Stimulated activated effector memory CD8-positive, alpha-beta T cell treated with anti-CD3 and anti-CD28 coated beads, Interleukin-12 subunit alpha, Interleukin-12 subunit beta, amount 100 ng/mL, for 72 hours (primary cell): ENCODE results near the gene STPG4.
A peak's percentile ranks its signal among the peaks of the same experiment; 100 is the strongest.
"Not testable (repeated sequence)": the region's sequence is repeated elsewhere in the genome, so short reads cannot be mapped to it uniquely, and the experiment has no call there.

Source experiments
- ATAC-seq: fragments of 150-1000 bp; cut with Tn5 transposase; 2 replicates; pipeline ENCODE4 v1.10.0; 2021
- DNase-seq, 2 donors: peaks; one replicate each; pipeline ENCODE4 v3.0.0; 2021 to 2022; ENCODE audit warnings: low spot score in 2 of 2
- H3K27ac Mint-ChIP-seq: one replicate; pipeline ENCODE4 v1.8.0; 2022; ENCODE audit warnings: mild to moderate bottlenecking, mixed read lengths
- H3K36me3 Mint-ChIP-seq: one replicate; pipeline ENCODE4 v1.8.0; 2022; ENCODE audit warnings: mild to moderate bottlenecking, mixed read lengths
- H3K4me1 Mint-ChIP-seq: one replicate; pipeline ENCODE4 v1.8.0; 2022; ENCODE audit warnings: mixed read lengths
- H3K4me3 Mint-ChIP-seq: one replicate; pipeline ENCODE4 v1.8.0; 2022; ENCODE audit warnings: mild to moderate bottlenecking, mixed read lengths
- H3K9me3 Mint-ChIP-seq: one replicate; pipeline ENCODE4 v1.8.0; 2022; ENCODE audit warnings: mixed read lengths

STPG4 gene

DNA sequence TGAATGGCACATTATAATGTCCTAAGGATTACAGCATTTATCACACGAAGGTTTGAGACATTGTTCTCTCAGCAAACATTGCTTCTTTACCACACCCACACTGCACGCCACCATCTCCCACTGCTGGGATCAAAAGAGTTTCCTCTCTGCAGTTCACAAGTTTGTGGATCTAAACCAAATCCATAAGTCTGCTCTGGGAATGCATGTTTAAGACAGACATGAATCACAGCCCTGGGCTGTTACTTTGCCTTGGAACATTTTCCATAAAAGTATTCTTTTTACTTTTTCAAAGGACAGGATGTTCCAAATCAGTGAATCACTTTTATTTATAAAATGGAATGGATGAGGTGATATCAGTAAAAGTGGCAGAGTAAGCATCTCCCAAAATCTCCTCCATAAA, 36.1 kb downstream of the STPG4 start:
- no peaks in the 10 kb centered on the region for H3K36me3 Mint-ChIP-seq
- no peak overlapping the region for H3K4me3 Mint-ChIP-seq
- no peaks in the 10 kb centered on the region for H3K9me3 Mint-ChIP-seq
- ATAC-seq (no peak), DNase-seq (no peak)
- H3K4me1 Mint-ChIP-seq = no peaks in the 10 kb centered on the region
- no peak overlapping the region for H3K27ac Mint-ChIP-seq

DNA sequence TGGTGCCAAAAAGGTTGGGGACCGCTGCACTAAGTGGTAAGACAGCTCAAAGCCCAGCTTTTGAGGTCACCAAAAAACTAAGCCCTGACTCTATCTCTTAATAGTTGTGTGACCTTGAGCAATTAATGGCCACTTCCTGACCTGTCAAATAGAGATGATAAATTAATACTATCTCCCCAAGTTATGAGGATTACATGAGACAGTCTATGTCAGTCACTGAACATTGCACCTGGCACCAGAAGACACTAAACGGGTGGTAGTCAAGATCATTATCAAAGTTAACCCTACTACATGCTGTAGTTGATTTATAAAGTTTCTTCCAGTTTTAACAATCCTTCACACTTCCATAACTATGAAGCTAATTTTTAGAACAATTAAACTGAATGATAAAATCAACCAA, 36.5 kb downstream of the STPG4 start:
- Mint-ChIP-seq H3K4me1 (no peaks in the 10 kb centered on the region), H3K4me3 (no peak overlapping the region), H3K27ac (no peak overlapping the region), H3K36me3 (no peaks in the 10 kb centered on the region), H3K9me3 (no peaks in the 10 kb centered on the region)
- ATAC-seq = no peak
- DNase-seq = no peak

DNA sequence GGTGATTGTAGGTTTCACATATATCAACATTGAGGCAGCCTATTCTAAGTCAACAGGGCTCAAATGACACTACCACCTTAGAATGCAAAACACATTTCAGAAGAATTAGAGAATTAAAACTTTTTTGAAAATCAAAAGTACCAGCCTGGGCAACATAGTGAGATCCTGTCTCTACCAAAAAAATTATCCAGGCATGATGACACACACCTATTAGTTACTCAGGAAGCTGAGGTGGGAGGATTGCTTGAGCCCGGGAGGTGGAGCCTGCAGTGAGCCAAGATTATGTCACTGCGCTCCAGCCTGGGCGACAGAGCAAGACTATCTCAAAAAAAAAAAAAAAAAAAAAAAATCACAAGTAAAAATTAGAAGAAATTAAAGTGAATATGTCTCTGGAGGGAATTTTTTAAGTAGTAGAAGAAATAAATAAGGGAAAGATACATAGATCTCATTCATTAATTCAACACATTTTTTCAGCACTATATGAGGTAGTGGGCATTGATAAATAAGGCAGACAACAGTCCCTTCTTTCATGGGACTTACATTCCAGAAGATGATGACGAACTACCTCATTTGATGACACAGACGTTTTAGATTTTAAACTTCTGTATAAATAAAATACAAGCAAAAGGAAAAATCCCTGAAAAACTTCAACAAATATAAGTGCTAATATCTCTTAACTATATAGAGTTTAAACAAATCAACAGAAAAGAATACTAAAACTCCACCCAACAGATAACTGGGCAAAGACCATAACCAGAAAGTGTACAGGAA, 42.3 kb downstream of the STPG4 start:
- ATAC-seq (no peak), DNase-seq (no peak)
- Mint-ChIP-seq H3K9me3 (no peaks in the 10 kb centered on the region), H3K4me3 (no peak overlapping the region), H3K27ac (no peak overlapping the region), H3K36me3 (no peaks in the 10 kb centered on the region), H3K4me1 (no peaks in the 10 kb centered on the region)

DNA sequence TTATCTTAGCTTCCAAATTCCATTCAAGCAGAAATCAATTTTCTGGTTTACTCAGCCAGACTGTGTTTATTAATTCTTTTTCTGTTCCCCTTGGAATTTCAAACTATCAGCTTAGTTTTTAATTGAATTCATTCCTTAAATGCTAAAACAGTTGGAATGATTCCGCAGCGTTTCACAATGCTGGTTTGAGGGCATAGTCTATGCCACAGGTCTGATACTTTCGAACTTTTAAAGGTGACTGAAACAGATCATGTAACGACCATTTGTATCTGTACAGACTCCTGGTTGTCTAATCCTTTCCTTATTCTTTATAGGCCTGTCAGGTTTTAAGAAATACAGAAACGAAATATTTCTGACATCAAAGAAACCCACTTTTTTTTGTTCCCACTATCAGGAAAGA, 45.4 kb downstream of the STPG4 start:
- ATAC-seq (no peak), DNase-seq (no peak)
- Mint-ChIP-seq H3K27ac (no peak overlapping the region), H3K4me3 (no peak overlapping the region), H3K36me3 (no peaks in the 10 kb centered on the region), H3K9me3 (no peaks in the 10 kb centered on the region), H3K4me1 (no peaks in the 10 kb centered on the region)

DNA sequence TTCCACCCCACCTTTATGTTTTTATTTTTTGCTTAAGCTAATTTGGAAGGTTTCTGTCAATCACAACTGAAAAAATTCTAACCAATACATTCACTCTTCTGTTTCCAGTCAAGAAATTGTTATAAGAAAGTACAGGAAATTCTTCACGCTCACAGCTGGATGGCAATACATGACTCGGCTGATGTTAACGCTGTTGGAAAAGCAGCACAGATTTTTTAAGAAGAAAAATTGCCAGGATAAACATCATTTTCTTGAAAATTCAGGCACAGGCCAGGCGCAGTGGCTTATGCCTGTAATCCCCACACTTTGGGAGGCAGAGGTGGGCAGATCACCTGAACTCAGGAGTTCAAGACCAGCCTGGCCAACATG, 46.1 kb downstream of the STPG4 start:
- H3K4me3 Mint-ChIP-seq = no peak overlapping the region
- DNase-seq (no peak), ATAC-seq (no peak)
- H3K4me1 Mint-ChIP-seq = no peaks in the 10 kb centered on the region
- no peaks in the 10 kb centered on the region for H3K36me3 Mint-ChIP-seq
- H3K27ac Mint-ChIP-seq = no peak overlapping the region
- no peaks in the 10 kb centered on the region for H3K9me3 Mint-ChIP-seq

DNA sequence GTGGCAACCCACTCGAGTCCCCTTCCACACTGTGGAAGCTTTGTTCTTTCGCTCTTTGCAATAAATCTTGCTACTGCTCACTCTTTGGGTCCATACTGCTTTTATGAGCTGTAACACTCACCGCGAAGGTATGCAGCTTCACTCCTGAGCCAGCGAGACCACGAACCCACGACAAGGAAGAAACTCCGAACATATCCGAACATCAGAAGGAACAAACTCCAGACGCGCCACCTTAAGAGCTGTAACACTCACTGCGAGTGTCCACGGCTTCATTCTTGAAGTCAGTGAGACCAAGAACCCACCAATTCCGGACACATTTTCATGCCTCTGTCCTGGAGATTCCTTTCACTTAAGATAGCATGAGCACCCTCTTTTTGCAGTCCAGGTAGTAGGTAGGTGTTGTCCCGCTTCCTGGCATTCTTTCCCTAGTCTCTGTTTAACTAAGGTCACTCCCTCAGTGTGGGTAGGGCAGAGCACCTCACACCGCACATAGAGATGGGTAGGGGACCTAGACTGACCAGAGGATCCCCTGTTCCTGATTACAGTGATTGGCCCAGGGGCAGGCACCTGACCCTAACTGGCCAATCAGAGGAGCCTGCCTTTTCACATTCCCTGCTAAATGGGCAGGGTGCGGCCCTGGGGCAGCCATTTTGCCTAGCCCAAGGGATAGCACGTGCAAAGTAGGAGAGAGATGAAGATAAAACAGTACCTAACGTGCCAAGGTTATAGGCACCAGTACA, 46.7 kb downstream of the STPG4 start:
- not testable (repeated sequence) for H3K4me3 Mint-ChIP-seq, ATAC-seq, H3K36me3 Mint-ChIP-seq, DNase-seq, H3K4me1 Mint-ChIP-seq, H3K9me3 Mint-ChIP-seq, H3K27ac Mint-ChIP-seq

DNA sequence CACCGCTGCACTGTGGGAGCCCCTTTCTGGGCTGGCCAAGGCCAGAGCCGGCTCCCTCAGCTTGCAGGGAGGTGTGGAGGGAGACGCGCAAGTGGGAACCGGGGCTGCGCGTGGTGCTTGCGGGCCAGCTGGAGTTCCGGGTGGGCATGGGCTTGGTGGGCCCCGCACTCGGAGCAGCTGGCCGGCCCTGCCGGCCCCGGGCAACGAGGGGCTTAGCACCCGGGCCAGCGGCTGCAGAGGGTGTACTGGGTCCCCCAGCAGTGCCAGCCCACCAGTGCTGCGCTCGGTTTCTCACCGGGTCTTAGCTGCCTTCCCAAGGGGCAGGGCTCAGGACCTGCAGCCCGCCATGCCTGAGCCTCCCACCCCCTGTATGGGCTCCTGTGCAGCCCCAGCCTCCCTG, 47.9 kb downstream of the STPG4 start:
- H3K4me3 Mint-ChIP-seq, H3K36me3 Mint-ChIP-seq, H3K27ac Mint-ChIP-seq, ATAC-seq, H3K9me3 Mint-ChIP-seq, DNase-seq, H3K4me1 Mint-ChIP-seq: not testable (repeated sequence)

DNA sequence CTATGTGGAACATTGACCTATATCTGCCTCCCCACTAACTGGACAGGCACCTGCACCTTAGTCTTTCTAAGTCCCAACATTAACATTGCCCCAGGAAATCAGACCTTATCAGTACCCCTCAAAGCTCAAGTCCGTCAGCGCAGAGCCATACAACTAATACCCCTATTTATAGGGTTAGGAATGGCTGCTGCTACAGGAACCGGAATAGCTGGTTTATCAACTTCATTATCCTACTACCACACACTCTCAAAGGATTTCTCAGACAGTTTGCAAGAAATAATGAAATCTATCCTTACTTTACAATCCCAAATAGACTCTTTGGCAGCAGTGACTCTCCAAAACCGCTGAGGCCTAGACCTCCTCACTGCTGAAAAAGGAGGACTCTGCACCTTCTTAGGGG, 48.9 kb downstream of the STPG4 start:
- not testable (repeated sequence) for H3K4me1 Mint-ChIP-seq, H3K9me3 Mint-ChIP-seq, H3K27ac Mint-ChIP-seq, H3K4me3 Mint-ChIP-seq, DNase-seq, H3K36me3 Mint-ChIP-seq, ATAC-seq

DNA sequence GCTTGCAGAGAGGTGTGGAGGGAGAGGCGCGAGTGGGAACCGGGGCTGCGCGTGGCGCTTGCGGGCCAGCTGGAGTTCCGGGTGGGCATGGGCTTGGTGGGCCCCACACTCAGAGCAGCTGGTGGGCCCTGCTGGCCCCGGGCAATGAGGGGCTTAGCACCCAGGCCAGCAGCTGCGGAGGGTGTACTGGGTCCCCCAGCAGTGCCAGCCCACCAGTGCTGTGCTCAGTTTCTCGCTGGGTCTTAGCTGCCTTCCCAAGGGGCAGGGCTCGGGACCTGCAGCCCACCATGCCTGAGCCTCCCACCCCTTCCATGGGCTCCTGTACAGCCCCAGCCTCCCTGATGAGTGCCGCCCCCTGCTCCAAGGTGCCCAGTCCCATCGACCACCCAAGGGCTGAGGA, 55.4 kb downstream of the STPG4 start:
- H3K9me3 Mint-ChIP-seq, DNase-seq, ATAC-seq, H3K4me1 Mint-ChIP-seq, H3K4me3 Mint-ChIP-seq, H3K27ac Mint-ChIP-seq, H3K36me3 Mint-ChIP-seq: not testable (repeated sequence)

DNA sequence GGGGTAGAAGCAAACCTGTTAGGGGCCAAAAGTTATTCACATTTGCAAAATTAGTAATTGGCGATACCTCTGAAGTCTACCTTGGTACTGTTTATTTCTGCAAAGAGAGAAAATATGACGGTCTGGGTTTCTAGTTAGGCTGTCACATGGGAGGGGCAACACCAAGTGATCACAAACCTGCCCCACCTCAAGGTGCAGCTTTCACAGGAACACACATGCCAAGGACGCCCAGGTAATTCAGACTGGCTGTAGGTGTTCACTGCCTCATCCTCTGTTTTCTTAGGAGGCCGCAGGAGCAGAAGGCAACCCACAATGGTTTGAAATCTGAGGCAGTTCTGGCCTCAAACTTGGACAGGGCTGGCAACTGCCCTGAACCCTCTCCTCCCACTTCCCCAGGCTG, 56.2 kb downstream of the STPG4 start:
- Mint-ChIP-seq H3K4me1 (no peaks in the 10 kb centered on the region), H3K4me3 (no peak overlapping the region), H3K9me3 (no peaks in the 10 kb centered on the region), H3K27ac (no peak overlapping the region), H3K36me3 (no peaks in the 10 kb centered on the region)
- no peak for ATAC-seq
- DNase-seq = no peak

DNA sequence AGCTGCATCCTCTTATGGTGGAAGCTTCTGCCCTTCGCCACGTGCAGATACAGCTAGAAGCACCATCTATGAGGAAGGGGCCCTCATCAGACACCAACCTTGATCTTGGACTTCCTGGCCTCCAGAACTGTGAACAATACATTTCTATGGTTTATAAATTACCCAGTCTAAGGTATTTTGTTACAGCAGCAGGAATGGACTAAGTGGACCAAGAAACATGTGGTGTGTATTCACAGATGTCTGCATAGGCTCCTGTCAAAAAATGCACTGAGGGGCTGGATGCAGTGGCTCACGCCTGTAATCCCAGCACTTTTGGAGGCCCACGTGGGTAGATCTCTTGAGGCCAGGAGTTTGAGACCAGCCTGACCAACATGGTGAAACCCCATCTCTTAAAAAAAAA, 57.5 kb downstream of the STPG4 start:
- ATAC-seq (no peak), DNase-seq (no peak)
- Mint-ChIP-seq H3K36me3 (no peaks in the 10 kb centered on the region), H3K4me3 (no peak overlapping the region), H3K4me1 (no peaks in the 10 kb centered on the region), H3K9me3 (no peaks in the 10 kb centered on the region), H3K27ac (no peak overlapping the region)

DNA sequence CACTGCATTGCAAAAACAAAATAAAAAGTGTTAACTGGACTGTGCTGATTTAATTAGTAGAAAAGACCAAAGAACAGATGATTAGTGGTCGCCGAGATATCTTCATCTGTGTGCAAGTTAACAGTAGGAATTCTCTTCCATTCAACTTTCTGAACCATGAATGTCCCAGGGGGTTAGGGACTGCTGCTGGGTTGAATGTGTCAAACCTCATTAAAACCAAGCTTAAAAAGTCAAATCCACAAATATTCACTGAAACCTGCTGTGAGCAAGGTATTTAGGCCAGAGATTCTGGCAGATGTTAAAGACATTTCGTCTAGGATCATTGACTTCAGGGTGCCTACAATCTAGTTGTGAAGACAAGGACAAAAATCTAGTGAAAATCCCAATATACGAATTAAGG, 58.7 kb downstream of the STPG4 start:
- no peaks in the 10 kb centered on the region for H3K9me3 Mint-ChIP-seq
- H3K4me1 Mint-ChIP-seq = no peaks in the 10 kb centered on the region
- no peaks in the 10 kb centered on the region for H3K36me3 Mint-ChIP-seq
- no peak overlapping the region for H3K27ac Mint-ChIP-seq
- no peak for DNase-seq
- ATAC-seq = no peak
- no peak overlapping the region for H3K4me3 Mint-ChIP-seq

DNA sequence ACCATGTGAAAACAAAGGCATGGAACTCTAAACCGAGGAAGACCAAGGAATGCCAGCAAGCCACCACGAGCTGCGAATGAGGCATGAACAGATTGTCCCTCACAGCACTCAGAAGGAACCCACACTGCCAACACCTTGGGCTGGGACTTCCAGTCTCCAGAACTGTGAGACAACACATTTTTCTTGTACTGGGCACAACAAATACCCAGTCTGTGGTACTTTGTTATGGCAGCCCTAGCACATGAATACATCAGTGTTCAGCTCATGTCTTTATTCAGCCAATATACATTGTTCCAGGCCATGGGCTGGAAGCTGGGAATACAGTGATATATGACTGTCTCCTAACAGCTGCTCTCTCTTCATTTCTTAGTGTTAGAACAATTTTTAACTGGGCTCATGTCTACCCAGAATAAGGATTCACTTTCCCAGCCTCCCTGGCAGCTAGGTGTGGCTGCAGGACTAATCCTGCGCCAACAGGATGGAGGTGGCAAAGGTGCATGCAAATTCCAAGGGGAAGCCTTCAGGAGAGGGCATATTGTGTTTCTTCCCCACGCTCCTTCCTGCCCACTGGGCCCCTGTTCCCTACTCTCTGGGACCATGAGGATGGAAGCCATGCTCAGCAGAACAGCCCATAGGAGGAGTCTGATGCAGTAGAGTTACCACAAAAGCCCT, 59.6 kb downstream of the STPG4 start:
- Mint-ChIP-seq H3K4me1 (no peaks in the 10 kb centered on the region), H3K27ac (no peak overlapping the region), H3K4me3 (no peak overlapping the region), H3K36me3 (no peaks in the 10 kb centered on the region), H3K9me3 (no peaks in the 10 kb centered on the region)
- ATAC-seq (peak; percentile 13), DNase-seq (no peak)

DNA sequence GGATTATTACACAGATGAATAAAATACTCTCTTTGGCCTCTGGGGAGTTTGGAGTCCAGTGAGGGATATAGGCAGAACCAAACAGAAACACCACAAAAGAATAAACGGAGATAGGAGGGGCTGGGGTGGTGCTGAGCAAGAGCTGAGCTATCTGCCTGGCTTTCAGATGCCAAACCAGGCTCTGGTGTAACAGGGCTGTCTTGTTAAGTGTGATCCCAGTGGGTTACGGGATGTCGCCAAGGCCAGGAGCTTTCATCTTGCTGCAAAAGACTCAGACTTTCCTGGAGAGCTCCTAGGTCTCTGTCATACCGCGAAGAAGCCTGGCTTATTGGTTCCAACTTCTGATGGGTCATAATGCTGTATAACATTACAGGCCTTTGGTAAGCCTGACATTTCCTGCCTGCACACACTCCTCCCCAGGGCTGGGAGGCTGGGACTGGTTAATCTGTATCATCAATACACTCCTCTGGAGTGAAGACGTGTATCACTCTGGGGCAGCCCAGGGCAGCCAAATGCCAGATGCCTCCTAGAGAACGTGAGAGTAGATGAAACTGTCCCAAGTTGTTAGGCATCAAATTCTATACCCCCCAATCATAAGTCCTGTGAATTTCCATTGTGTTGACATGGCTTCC, 60.5 kb downstream of the STPG4 start:
- Mint-ChIP-seq H3K4me1 (no peaks in the 10 kb centered on the region), H3K9me3 (no peaks in the 10 kb centered on the region), H3K27ac (no peak overlapping the region), H3K4me3 (no peak overlapping the region), H3K36me3 (no peaks in the 10 kb centered on the region)
- ATAC-seq (no peak), DNase-seq (no peak)

DNA sequence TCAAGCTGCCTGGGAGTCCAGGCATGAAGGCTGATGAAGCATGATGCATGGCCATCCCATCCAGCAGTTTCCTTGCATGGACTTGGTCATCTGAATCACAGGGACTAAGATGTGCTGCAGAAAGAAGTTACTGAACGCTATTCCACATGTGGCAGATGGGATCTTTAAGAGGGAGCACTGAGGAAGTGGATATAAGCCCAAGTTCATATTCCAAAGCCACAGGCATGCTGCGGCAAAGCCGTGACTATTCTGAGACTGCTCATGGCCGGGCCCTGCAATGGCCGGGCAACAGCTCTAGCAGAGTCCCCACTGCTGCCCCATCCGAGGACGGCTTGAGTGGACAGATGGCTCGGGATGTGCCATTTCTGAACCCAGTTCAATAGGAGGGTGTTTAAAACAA, 61.5 kb downstream of the STPG4 start:
- Mint-ChIP-seq H3K4me3 (no peak overlapping the region), H3K36me3 (no peaks in the 10 kb centered on the region), H3K9me3 (no peaks in the 10 kb centered on the region), H3K27ac (no peak overlapping the region), H3K4me1 (no peaks in the 10 kb centered on the region)
- DNase-seq (no peak), ATAC-seq (no peak)

DNA sequence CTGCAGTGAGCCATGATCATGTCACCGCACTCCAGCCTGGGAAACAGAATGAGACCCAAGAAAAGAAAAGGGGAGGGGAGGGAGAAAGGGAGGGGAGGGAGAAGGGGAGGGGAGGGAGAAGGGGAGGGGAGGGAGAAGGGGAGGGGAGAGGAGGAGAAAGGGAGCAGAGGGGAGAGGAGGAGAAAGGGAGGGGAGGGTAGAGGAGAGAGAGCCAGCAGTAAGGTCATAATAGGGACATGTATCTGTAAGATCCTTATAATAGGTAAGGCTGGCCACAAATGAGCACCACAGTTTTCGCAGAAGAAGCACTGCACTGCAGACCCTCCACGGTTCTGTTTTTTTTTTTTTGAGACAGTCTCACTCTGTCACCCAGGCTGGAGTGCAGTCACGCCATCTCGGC, 62.6 kb downstream of the STPG4 start:
- Mint-ChIP-seq H3K36me3 (no peaks in the 10 kb centered on the region), H3K9me3 (no peaks in the 10 kb centered on the region), H3K4me3 (no peak overlapping the region), H3K27ac (no peak overlapping the region), H3K4me1 (no peaks in the 10 kb centered on the region)
- ATAC-seq (no peak), DNase-seq (no peak)
